Esophagus muscularis mucosa (tissue), 3 donors: ENCODE measurements around the gene AMY1B.
"Not testable (repeated sequence)": the region's sequence is repeated elsewhere in the genome, so short reads cannot be mapped to it uniquely, and the experiment has no call there.

Experiments used
- EP300 ChIP-seq: sonication (generic); formaldehyde crosslinking; IDR thresholded peaks from one replicate; pipeline ENCODE4 v1.6.1; 2017; ENCODE audit warnings: antibody characterized with exemption
- POLR2A ChIP-seq: fragments of 450-650 bp; IDR thresholded peaks from one replicate; pipeline ENCODE4 v1.6.1; 2017; ENCODE audit warnings: antibody characterized with exemption, moderate library complexity, mild to moderate bottlenecking, low read depth
- POLR2AphosphoS5 ChIP-seq, 2 donors: sonication (generic); formaldehyde crosslinking; IDR thresholded peaks; one replicate each; pipeline ENCODE4 v1.6.1; 2017; ENCODE audit warnings: antibody characterized with exemption in 2 of 2

- not testable (repeated sequence) for TF ChIP-seq POLR2A; EP300; POLR2AphosphoS5 (IDR thresholded peaks at IDR 0.05)
These were observed 52.1 kb downstream of the AMY1B start for GRCh38 chr1:103643908-103644307.
